Measurements from ENCODE around the gene ZNF587B. TPM values are rescaled to one million over a fixed set of nuclear protein-coding genes. Genes with fewer than 3 reads are reported as not detected.
"Not testable (repeated sequence)": the region's sequence is repeated elsewhere in the genome, so short reads cannot be mapped to it uniquely, and the experiment has no call there.

Gene ZNF587B
- 5.8 TPM for polyA plus RNA-seq (2013, experiment 1 of 2; ENCODE audit: insufficient read length)
- 3.4 TPM for polyA plus RNA-seq (2013, experiment 2 of 2; ENCODE audit: insufficient read length)

GRCh38 chr19:57830071-57830602 is at the start of gene ZNF587B:
ZNF587B (plus strand) TSS chr19:57830299; CDS start chr19:57830529, 230 bp downstream.
- DNase-seq = peak; percentile 85

- no peak for DNase-seq
Observed at GRCh38 chr19:57786286-57786685, 43.8 kb upstream of the ZNF587B start.

- no peak for DNase-seq
Observed at GRCh38 chr19:57786906-57787305, 43.2 kb upstream of the ZNF587B start.

GRCh38 chr19:57788114-57788692 is 41.9 kb upstream of the ZNF587B start:
- DNase-seq = no peak

- no peak for DNase-seq
Observed at GRCh38 chr19:57789288-57789687, 40.8 kb upstream of the ZNF587B start.

- not testable (repeated sequence) for DNase-seq
Observed at GRCh38 chr19:57796580-57796979, 33.5 kb upstream of the ZNF587B start.

- DNase-seq = no peak
Observed at GRCh38 chr19:57800696-57801095, 29.4 kb upstream of the ZNF587B start.

- DNase-seq = no peak
Observed at GRCh38 chr19:57802269-57802668, 27.8 kb upstream of the ZNF587B start.

GRCh38 chr19:57803265-57803593 is 26.9 kb upstream of the ZNF587B start:
- DNase-seq = no peak

GRCh38 chr19:57803594-57804325 is 26.3 kb upstream of the ZNF587B start:
- peak; percentile 96 for DNase-seq

GRCh38 chr19:57807541-57807940 is 22.6 kb upstream of the ZNF587B start:
- no peak for DNase-seq

- DNase-seq = not testable (repeated sequence)
Observed at GRCh38 chr19:57810410-57811295, 19.4 kb upstream of the ZNF587B start.

GRCh38 chr19:57812226-57812625 is 17.9 kb upstream of the ZNF587B start:
- DNase-seq = no peak

GRCh38 chr19:57812975-57813820 is 16.9 kb upstream of the ZNF587B start:
- DNase-seq = not testable (repeated sequence)

- no peak for DNase-seq
Observed at GRCh38 chr19:57813919-57814504, 16.1 kb upstream of the ZNF587B start.

- peak; percentile 96 for DNase-seq
Observed at GRCh38 chr19:57814505-57815246, 15.4 kb upstream of the ZNF587B start, which contains the start of gene ZNF552. ZNF552 (minus strand) TSS chr19:57814913; CDS start chr19:57814743, 170 bp downstream.

GRCh38 chr19:57815247-57816075 is 14.6 kb upstream of the ZNF587B start:
- no peak for DNase-seq

- DNase-seq = peak; percentile 9
Observed at GRCh38 chr19:57816652-57817051, 13.4 kb upstream of the ZNF587B start.

GRCh38 chr19:57817976-57818375 is 12.1 kb upstream of the ZNF587B start:
- no peak for DNase-seq

GRCh38 chr19:57818378-57818777 is 11.7 kb upstream of the ZNF587B start:
- DNase-seq = no peak

Data from fibroblast of skin of back (primary cell).